ENCODE data around the gene DCUN1D2.

DNA sequence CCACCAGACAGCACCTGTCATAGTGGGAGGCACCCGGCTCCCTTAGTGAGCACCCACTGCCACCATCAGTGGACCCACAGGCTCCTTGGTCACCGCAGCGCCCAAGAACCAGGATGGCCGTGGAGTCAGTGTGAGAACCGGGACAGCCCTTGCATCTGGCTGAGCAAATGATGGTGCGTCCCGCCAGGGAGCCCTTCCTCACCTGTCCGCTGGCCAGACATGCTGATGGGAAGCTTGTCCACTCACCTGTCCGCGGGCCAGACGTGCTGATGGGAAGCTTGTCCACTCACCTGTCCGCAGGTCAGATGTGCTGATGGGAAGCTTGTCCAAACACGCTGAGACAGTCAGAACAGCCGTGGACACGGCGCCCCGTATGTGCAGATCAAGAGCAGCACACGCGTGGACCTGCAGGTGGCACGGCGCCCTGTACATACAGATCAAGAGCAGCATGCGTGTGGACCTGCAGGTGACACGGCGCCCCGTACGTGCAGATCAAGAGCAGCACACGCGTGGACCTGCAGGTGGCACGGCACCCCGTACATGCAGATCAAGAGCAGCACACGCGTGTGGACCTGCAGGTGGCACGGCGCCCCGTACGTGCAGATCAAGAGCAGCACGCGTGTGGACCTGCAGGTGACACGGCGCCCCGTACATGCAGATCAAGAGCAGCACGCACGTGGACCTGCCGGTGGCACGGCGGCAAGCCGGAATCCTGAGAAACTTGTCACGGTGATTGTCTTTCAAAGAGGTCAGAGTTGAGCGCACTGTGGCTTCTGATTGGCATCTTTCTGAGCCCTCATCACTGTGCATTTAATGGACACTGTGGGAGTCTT is 40.7 kb upstream of the DCUN1D2 start:
- TF ChIP-seq EP300 (IDR thresholded peaks at IDR 0.05), result no peak
- TF ChIP-seq, protein P1, sequence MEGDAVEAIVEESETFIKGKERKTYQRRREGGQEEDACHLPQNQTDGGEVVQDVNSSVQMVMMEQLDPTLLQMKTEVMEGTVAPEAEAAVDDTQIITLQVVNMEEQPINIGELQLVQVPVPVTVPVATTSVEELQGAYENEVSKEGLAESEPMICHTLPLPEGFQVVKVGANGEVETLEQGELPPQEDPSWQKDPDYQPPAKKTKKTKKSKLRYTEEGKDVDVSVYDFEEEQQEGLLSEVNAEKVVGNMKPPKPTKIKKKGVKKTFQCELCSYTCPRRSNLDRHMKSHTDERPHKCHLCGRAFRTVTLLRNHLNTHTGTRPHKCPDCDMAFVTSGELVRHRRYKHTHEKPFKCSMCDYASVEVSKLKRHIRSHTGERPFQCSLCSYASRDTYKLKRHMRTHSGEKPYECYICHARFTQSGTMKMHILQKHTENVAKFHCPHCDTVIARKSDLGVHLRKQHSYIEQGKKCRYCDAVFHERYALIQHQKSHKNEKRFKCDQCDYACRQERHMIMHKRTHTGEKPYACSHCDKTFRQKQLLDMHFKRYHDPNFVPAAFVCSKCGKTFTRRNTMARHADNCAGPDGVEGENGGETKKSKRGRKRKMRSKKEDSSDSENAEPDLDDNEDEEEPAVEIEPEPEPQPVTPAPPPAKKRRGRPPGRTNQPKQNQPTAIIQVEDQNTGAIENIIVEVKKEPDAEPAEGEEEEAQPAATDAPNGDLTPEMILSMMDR (IDR thresholded peaks at IDR 0.05), result no peak

All from esophagus muscularis mucosa (tissue), 3 donors.